ENCODE results near the gene FCHO2.

Gene FCHO2

GRCh38 chr5:72940082-72940481 lies 15.8 kb upstream of the FCHO2 start:
- no peaks in the 10 kb centered on the region for H3K79me2 ChIP-seq (ENCODE audit: control insufficient read depth, low read length)
- no peak overlapping the region for H3K27ac ChIP-seq (ENCODE audit: low read depth, low read length)
- H3F3A ChIP-seq (ENCODE audit: control insufficient read depth, insufficient read depth), result no peaks in the 10 kb centered on the region
- no peaks in the 10 kb centered on the region for H4K20me1 ChIP-seq (ENCODE audit: control insufficient read depth, insufficient read depth, low read depth, low read length)
- no peak overlapping the region for H3K4me2 ChIP-seq (ENCODE audit: low read length)
- no peaks in the 10 kb centered on the region for H3K36me3 ChIP-seq (ENCODE audit: control insufficient read depth, low read length)
- H3K9me2 ChIP-seq (replicated peaks; ENCODE audit: control insufficient read depth, low read length), result no peaks in the 10 kb centered on the region
- H3K4me3 ChIP-seq (ENCODE audit: low read length), result no peak overlapping the region
- TF ChIP-seq EZH2phosphoT487 (IDR thresholded peaks at IDR 0.05; ENCODE audit: borderline replicate concordance, low read length), result no peak
- no peak for TF ChIP-seq CTCF (IDR thresholded peaks at IDR 0.05; ENCODE audit: low read depth, low read length, poor library complexity, severe bottlenecking)
- H3K27me3 ChIP-seq (ENCODE audit: control insufficient read depth, low read length), result no peaks in the 10 kb centered on the region
- H3K4me1 ChIP-seq (ENCODE audit: control insufficient read depth, low read length), result peaks cover 3% of the 10 kb centered on the region; the same call in 1 of the 2 replicates
- no peaks in the 10 kb centered on the region for H3K9me3 ChIP-seq (ENCODE audit: control insufficient read depth, insufficient read depth, low read length)

- Histone ChIP-seq H3K27ac (ENCODE audit: low read depth, low read length) (no peak overlapping the region), H3K79me2 (ENCODE audit: control insufficient read depth, low read length) (no peaks in the 10 kb centered on the region), H3K4me1 (ENCODE audit: control insufficient read depth, low read length) (no peaks in the 10 kb centered on the region), H3K4me3 (ENCODE audit: low read length) (no peak overlapping the region), H3K9me2 (replicated peaks; ENCODE audit: control insufficient read depth, low read length) (no peaks in the 10 kb centered on the region), H3K27me3 (ENCODE audit: control insufficient read depth, low read length) (no peaks in the 10 kb centered on the region), H4K20me1 (ENCODE audit: control insufficient read depth, insufficient read depth, low read depth, low read length) (no peaks in the 10 kb centered on the region), H3K9me3 (ENCODE audit: control insufficient read depth, insufficient read depth, low read length) (no peaks in the 10 kb centered on the region), H3K4me2 (ENCODE audit: low read length) (no peak overlapping the region), H3K36me3 (ENCODE audit: control insufficient read depth, low read length) (no peaks in the 10 kb centered on the region), H3F3A (ENCODE audit: control insufficient read depth, insufficient read depth) (no peaks in the 10 kb centered on the region)
- TF ChIP-seq CTCF (IDR thresholded peaks at IDR 0.05; ENCODE audit: low read depth, low read length, poor library complexity, severe bottlenecking) (no peak), EZH2phosphoT487 (IDR thresholded peaks at IDR 0.05; ENCODE audit: borderline replicate concordance, low read length) (no peak)
Measured at GRCh38 chr5:72943307-72943706, 12.5 kb upstream of the FCHO2 start.

- Histone ChIP-seq H3K27me3 (ENCODE audit: control insufficient read depth, low read length) (no peaks in the 10 kb centered on the region), H3K4me3 (ENCODE audit: low read length) (no peak overlapping the region), H3K4me1 (ENCODE audit: control insufficient read depth, low read length) (peaks cover 8% of the 10 kb centered on the region), H4K20me1 (ENCODE audit: control insufficient read depth, insufficient read depth, low read depth, low read length) (no peaks in the 10 kb centered on the region), H3K36me3 (ENCODE audit: control insufficient read depth, low read length) (no peaks in the 10 kb centered on the region), H3K79me2 (ENCODE audit: control insufficient read depth, low read length) (no peaks in the 10 kb centered on the region), H3K4me2 (ENCODE audit: low read length) (no peak overlapping the region), H3F3A (ENCODE audit: control insufficient read depth, insufficient read depth) (no peaks in the 10 kb centered on the region), H3K27ac (ENCODE audit: low read depth, low read length) (no peak overlapping the region), H3K9me2 (replicated peaks; ENCODE audit: control insufficient read depth, low read length) (no peaks in the 10 kb centered on the region), H3K9me3 (ENCODE audit: control insufficient read depth, insufficient read depth, low read length) (no peaks in the 10 kb centered on the region)
- TF ChIP-seq CTCF (IDR thresholded peaks at IDR 0.05; ENCODE audit: low read depth, low read length, poor library complexity, severe bottlenecking) (no peak), EZH2phosphoT487 (IDR thresholded peaks at IDR 0.05; ENCODE audit: borderline replicate concordance, low read length) (no peak)
Measured at GRCh38 chr5:72947498-72947897, 8.3 kb upstream of the FCHO2 start.

- Histone ChIP-seq H3K9me2 (replicated peaks; ENCODE audit: control insufficient read depth, low read length) (no peaks in the 10 kb centered on the region), H4K20me1 (ENCODE audit: control insufficient read depth, insufficient read depth, low read depth, low read length) (no peaks in the 10 kb centered on the region), H3K79me2 (ENCODE audit: control insufficient read depth, low read length) (no peaks in the 10 kb centered on the region), H3K4me3 (ENCODE audit: low read length) (no peak overlapping the region), H3F3A (ENCODE audit: control insufficient read depth, insufficient read depth) (no peaks in the 10 kb centered on the region), H3K27me3 (ENCODE audit: control insufficient read depth, low read length) (no peaks in the 10 kb centered on the region), H3K27ac (ENCODE audit: low read depth, low read length) (no peak overlapping the region), H3K4me2 (ENCODE audit: low read length) (no peak overlapping the region), H3K9me3 (ENCODE audit: control insufficient read depth, insufficient read depth, low read length) (no peaks in the 10 kb centered on the region), H3K4me1 (ENCODE audit: control insufficient read depth, low read length) (peaks cover 10% of the 10 kb centered on the region), H3K36me3 (ENCODE audit: control insufficient read depth, low read length) (no peaks in the 10 kb centered on the region)
- TF ChIP-seq EZH2phosphoT487 (IDR thresholded peaks at IDR 0.05; ENCODE audit: borderline replicate concordance, low read length) (no peak), CTCF (IDR thresholded peaks at IDR 0.05; ENCODE audit: low read depth, low read length, poor library complexity, severe bottlenecking) (no peak)
Measured at GRCh38 chr5:72949481-72949880, 6.4 kb upstream of the FCHO2 start.

Measured in DOHH2 (cell line).